OCI-LY1 (cell line): ENCODE results near the gene RSAD1.

Experiments used
- EZH2 ChIP-seq: fragments of 200-600 bp; sonication (generic), shearing (Covaris generic); IDR thresholded peaks from 2 replicates; pipeline ENCODE4 v1.8.0; 2017; ENCODE audit warnings: borderline replicate concordance, mixed run types, mild to moderate bottlenecking, antibody characterized with exemption, low read length, moderate library complexity, mixed read lengths
- TF ChIP-seq, protein P1 (sequence below): fragments of 200-600 bp; sonication (generic), shearing (Covaris generic); IDR thresholded peaks from 2 replicates; pipeline ENCODE4 v1.5.1; 2017; ENCODE audit warnings: mild to moderate bottlenecking, antibody characterized with exemption, low read length, moderate library complexity, mixed read lengths

DNA sequence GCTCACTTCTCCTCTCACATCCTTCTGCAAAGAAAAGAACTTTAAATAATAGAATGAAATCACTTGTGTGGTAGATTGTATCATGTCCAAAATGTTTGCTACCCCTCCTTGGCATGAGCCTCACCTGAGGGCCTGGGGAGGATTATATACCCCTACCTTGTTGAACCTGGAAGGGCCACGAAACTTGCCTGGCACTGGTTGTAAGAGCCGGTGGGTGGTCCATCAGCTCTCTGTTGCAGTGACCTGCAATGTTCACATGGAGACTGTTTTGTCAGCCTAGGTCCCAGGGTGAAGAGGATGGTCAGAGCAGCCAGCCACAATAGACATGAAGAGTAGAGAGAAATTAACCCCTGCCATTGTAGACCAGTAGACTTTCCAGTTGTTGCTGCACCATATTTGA, 10.2 kb downstream of the RSAD1 start:
- TF ChIP-seq, protein P1, sequence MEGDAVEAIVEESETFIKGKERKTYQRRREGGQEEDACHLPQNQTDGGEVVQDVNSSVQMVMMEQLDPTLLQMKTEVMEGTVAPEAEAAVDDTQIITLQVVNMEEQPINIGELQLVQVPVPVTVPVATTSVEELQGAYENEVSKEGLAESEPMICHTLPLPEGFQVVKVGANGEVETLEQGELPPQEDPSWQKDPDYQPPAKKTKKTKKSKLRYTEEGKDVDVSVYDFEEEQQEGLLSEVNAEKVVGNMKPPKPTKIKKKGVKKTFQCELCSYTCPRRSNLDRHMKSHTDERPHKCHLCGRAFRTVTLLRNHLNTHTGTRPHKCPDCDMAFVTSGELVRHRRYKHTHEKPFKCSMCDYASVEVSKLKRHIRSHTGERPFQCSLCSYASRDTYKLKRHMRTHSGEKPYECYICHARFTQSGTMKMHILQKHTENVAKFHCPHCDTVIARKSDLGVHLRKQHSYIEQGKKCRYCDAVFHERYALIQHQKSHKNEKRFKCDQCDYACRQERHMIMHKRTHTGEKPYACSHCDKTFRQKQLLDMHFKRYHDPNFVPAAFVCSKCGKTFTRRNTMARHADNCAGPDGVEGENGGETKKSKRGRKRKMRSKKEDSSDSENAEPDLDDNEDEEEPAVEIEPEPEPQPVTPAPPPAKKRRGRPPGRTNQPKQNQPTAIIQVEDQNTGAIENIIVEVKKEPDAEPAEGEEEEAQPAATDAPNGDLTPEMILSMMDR = no peak
- no peak for TF ChIP-seq EZH2
